A549 treated with RU486 at 1 μM for 4 hours (cell line): ENCODE data around the gene PWP2. TPM values are rescaled to one million over a fixed set of nuclear protein-coding genes. Genes with fewer than 3 reads are reported as not detected.

Experiments used
- total RNA-seq: library from RNA; stranded (reverse); fragments of 200-300 nt; extraction: Qiagen RNA extraction; gene quantifications from 5 replicates; pipeline ENCODE4 v1.2.3, GENCODE V29; 2022; ENCODE audit warnings: low read depth

Gene PWP2
- 1.4 to 2.7 TPM (median 2.3 TPM) in 5 replicates for total RNA-seq

DNA sequence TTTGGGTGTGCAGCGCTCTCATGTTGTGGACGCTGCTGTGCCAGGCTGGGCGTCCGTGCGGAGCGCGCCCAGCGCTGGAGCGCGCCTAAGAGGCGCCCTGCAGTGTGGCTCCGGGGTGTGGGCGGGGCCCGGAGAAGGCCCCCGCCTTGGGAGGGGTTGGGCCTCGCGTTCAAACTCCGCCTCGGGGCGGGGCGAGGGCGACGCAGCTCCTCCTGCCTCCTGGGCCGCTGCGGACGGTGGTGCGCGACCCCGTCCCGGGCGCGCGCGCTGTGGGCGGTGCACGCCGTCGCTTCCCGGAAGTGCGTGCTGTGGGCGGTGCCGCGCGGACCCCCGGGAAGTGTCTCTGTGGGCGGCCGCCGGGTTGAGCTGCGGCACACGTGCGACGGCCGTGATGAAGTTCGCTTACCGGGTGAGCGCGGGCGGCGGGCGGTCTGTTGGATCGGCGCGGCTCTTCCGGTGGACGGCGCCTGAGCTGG lies at the start of gene PWP2:
Gene PWP2 (plus strand): TSS at position 374 of the 476 bp plus-strand sequence. CDS start 18 bp downstream, at position 392.

Other genes with a start within 250 kb of the PWP2 start
- gene AGPAT3, start 242.2 kb upstream of the PWP2 start, total RNA-seq = 18.5 to 24.2 TPM (median 19.5 TPM) in 5 replicates
- gene TRAPPC10, start 95.1 kb upstream of the PWP2 start, total RNA-seq = 12.4 to 16.6 TPM (median 15.5 TPM) in 5 replicates
- gene GATD3, start 26.3 kb downstream of the PWP2 start, total RNA-seq = 2.4 to 6.4 TPM (median 3.9 TPM) in 5 replicates
- gene ICOSLG, start 133.5 kb downstream of the PWP2 start, total RNA-seq = 2.2 to 3.0 TPM (median 2.9 TPM) in 5 replicates
- gene DNMT3L, start 154.5 kb downstream of the PWP2 start, total RNA-seq = not detected in 5 replicates
- not detected in 5 replicates for gene AIRE, start 178.5 kb downstream of the PWP2 start, total RNA-seq
- gene PFKL, start 192.7 kb downstream of the PWP2 start, total RNA-seq = 35.3 to 79.4 TPM (median 57.5 TPM) in 5 replicates
- gene CFAP410, start 232.0 kb downstream of the PWP2 start, total RNA-seq = 5.6 to 11.1 TPM (median 8.5 TPM) in 5 replicates
- 5.2 to 10.6 TPM (median 8.9 TPM) in 5 replicates for gene TRPM2, start 246.2 kb downstream of the PWP2 start, total RNA-seq